Ovary (tissue), 9 donors: Measurements from ENCODE around the gene E2F8. TPM values are rescaled to one million over a fixed set of nuclear protein-coding genes. Genes with fewer than 3 reads are reported as not detected.
"Not testable (repeated sequence)": the region's sequence is repeated elsewhere in the genome, so short reads cannot be mapped to it uniquely, and the experiment has no call there.

Experiments used
- DNase-seq, 5 donors: peaks; one replicate each; pipeline ENCODE4 v3.0.0-alpha.2; 2019 to 2020
- H3K27ac ChIP-seq, 2 donors: fragments of 200-600 bp; one replicate each; pipeline versions ENCODE4 v1.5.1 to v1.8.0; 2019 to 2022
- H3K27me3 ChIP-seq: fragments of 200-600 bp; one replicate; pipeline ENCODE4 v1.8.0; 2022
- H3K36me3 ChIP-seq: fragments of 200-600 bp; sonication (generic); one replicate; pipeline ENCODE4 v1.5.1; 2019
- H3K4me1 ChIP-seq: one replicate; pipeline ENCODE4 v1.8.1; 2013; ENCODE audit warnings: mild to moderate bottlenecking, moderate library complexity; ENCODE audit not compliant: insufficient read depth
- H3K4me3 ChIP-seq: fragments of 200-600 bp; sonication (generic); one replicate; pipeline ENCODE4 v1.5.1; 2017
- H3K9me3 ChIP-seq, 2 donors: fragments of 200-600 bp in 1 of 2; sonication (generic) in 1 of 2; one replicate each; pipeline versions ENCODE4 v1.5.1 to v1.8.1; 2013 to 2019; ENCODE audit warnings: mild to moderate bottlenecking in 1 of 2, moderate library complexity in 1 of 2
- CTCF ChIP-seq, 3 donors: fragments of 450-650 bp in 2 of 3; fragments of 200-600 bp in 1 of 3; IDR thresholded peaks; one replicate each; pipeline versions ENCODE4 v1.5.1 to v1.8.0; 2016 to 2022; ENCODE audit warnings: antibody characterized with exemption in 3 of 3, mild to moderate bottlenecking in 1 of 3
- EP300 ChIP-seq: sonication (generic); formaldehyde crosslinking; IDR thresholded peaks from one replicate; pipeline ENCODE4 v1.6.1; 2017; ENCODE audit warnings: antibody characterized with exemption
- POLR2A ChIP-seq: fragments of 450-650 bp; IDR thresholded peaks from one replicate; pipeline ENCODE4 v1.6.1; 2017; ENCODE audit warnings: antibody characterized with exemption, mild to moderate bottlenecking, moderate library complexity
- WGBS, 3 donors: extraction: QIAGEN DNeasy Blood & Tissue Kit in 1 of 3; methylation state at CpG; one replicate each; pipeline versions ENCODE4 v1.1.5 to v1.1.7; 2013 to 2017; 5-methylcytosine and 5-hydroxymethylcytosine counted together
- intact Hi-C, 4 donors: fragments of 100-400 bp; cut with DNase I; formaldehyde crosslinking; loops; one replicate each; pipeline versions ENCODE4 v1.11.0 to v1.15.1; 2022 to 2023
- polyA plus RNA-seq, 2 donors: library from polyadenylated mRNA; stranded (reverse); fragments of 200-250 nt in 1 of 2; fragments of 350-450 nt in 1 of 2; fragmentation: Illumina TruSeq in 1 of 2; extraction: RNeasy Lipid Tissue Mini Kit (QIAGEN cat#74804) in 1 of 2; gene quantifications; one replicate each; pipeline ENCODE4 v1.2.3, GENCODE V29; 2013 to 2014
- total RNA-seq, 7 donors: library from RNA; depleted of rRNA in 2 of 7; stranded (reverse); fragments of >200 nt in 2 of 7; fragmentation: NEBNext Ultra II Directional in 3 of 7; extraction: Animal tissue kit (Norgen Biotek cat#: 25700) in 3 of 7; gene quantifications; one replicate each; pipeline versions ENCODE4 v1.1.0 to v1.2.4, GENCODE V29; 2016 to 2023
- donor health status: DM: no; HTN: no; CAD: no; lungs with moderate emphysema.
- donor health status: DM: no; HTN: no; CAD: no.
- donor health status: Bipolar disorder and iron deficiency.
- donor health status: DM: yes; HTN: yes; CAD: no.
- donor health status: DM: no; HTN: no; CAD: no.
- donor health status: DM: yes; HTN: yes; CAD: no.

E2F8 gene
- total and polyA plus RNA-seq, 9 donors, result 0.08 to 0.80 (median 0.36) TPM; not detected in 3

- H3K4me1 ChIP-seq, result no peaks in the 10 kb centered on the region
- H3K27ac ChIP-seq, result no peak overlapping the region
- 80 to 92% (median 81%) methylated on average over 8 of the region's 8 CpGs for WGBS, 3 donors
- intact Hi-C loops, result no loop called here
- TF ChIP-seq CTCF (IDR thresholded peaks at IDR 0.05) (no peak), POLR2A (no peak), EP300 (no peak)
- H3K9me3 ChIP-seq, result no peaks in the 10 kb centered on the region
- DNase-seq, result no peak
- no peaks in the 10 kb centered on the region for H3K36me3 ChIP-seq
- H3K4me3 ChIP-seq, result no peak overlapping the region
- H3K27me3 ChIP-seq, result no peaks in the 10 kb centered on the region
Observed at GRCh38 chr11:19276859-19277808, 36.4 kb upstream of the E2F8 start.

- DNase-seq, result no peak
- H3K4me1 ChIP-seq, result no peaks in the 10 kb centered on the region
- H3K27me3 ChIP-seq, result no peaks in the 10 kb centered on the region
- no peaks in the 10 kb centered on the region for H3K9me3 ChIP-seq
- no peaks in the 10 kb centered on the region for H3K36me3 ChIP-seq
- no peak overlapping the region for H3K4me3 ChIP-seq
- H3K27ac ChIP-seq, result no peak overlapping the region
- WGBS, 3 donors, result 76 to 78% (median 76%) methylated on average over 4 of the region's 4 CpGs
- intact Hi-C loops, result no loop called here
- TF ChIP-seq CTCF (IDR thresholded peaks at IDR 0.05) (no peak), POLR2A (no peak), EP300 (no peak)
Observed at GRCh38 chr11:19275496-19275895, 34.8 kb upstream of the E2F8 start.

- 82 to 86% (median 84%) methylated on average over 5 of the region's 5 CpGs for WGBS, 3 donors
- H3K27me3 ChIP-seq, H3K9me3 ChIP-seq, H3K4me1 ChIP-seq, DNase-seq, H3K4me3 ChIP-seq, H3K36me3 ChIP-seq, H3K27ac ChIP-seq, intact Hi-C loops: not testable (repeated sequence)
Observed at GRCh38 chr11:19273219-19273618, 32.5 kb upstream of the E2F8 start.

GRCh38 chr11:19268909-19269308 lies 28.2 kb upstream of the E2F8 start:
- Histone ChIP-seq H3K27ac (no peak overlapping the region), H3K36me3 (no peaks in the 10 kb centered on the region), H3K9me3 (no peaks in the 10 kb centered on the region), H3K4me1 (no peaks in the 10 kb centered on the region), H3K27me3 (no peaks in the 10 kb centered on the region), H3K4me3 (no peak overlapping the region)
- WGBS, 3 donors, result 77 to 92% (median 89%) methylated on average over 1 of the region's 1 CpG
- TF ChIP-seq CTCF (IDR thresholded peaks at IDR 0.05), result no peak
- TF ChIP-seq EP300, result no peak
- TF ChIP-seq POLR2A, result no peak
- intact Hi-C loops, result no loop called here
- no peak for DNase-seq

- no peak for DNase-seq
- intact Hi-C loops, result no loop called here
- 66 to 86% (median 77%) methylated on average over 5 of the region's 5 CpGs for WGBS, 3 donors
- no peaks in the 10 kb centered on the region for H3K4me1 ChIP-seq
- no peak overlapping the region for H3K4me3 ChIP-seq
- no peaks in the 10 kb centered on the region for H3K27me3 ChIP-seq
- H3K36me3 ChIP-seq, result no peaks in the 10 kb centered on the region
- TF ChIP-seq EP300 (no peak), CTCF (IDR thresholded peaks at IDR 0.05) (no peak), POLR2A (no peak)
- H3K27ac ChIP-seq, result no peak overlapping the region
- no peaks in the 10 kb centered on the region for H3K9me3 ChIP-seq
Observed at GRCh38 chr11:19267567-19267966, 26.8 kb upstream of the E2F8 start.
